ENCODE measurements around the gene BIN1.

GRCh38 chr2:127012868-127013267 is 94.1 kb downstream of the BIN1 start:
- TF ChIP-seq EZH2 (IDR thresholded peaks at IDR 0.05) (no peak), POLR2AphosphoS5 (IDR thresholded peaks at IDR 0.05; ENCODE audit: borderline replicate concordance, low read depth, low read length) (no peak)
